ENCODE data around the gene BRIP1.

GRCh38 chr17:61710546-61710945 is 152.8 kb downstream of the BRIP1 start:
- TF ChIP-seq TCF7 (CRISPR knock-in tag; IDR thresholded peaks at IDR 0.05; ENCODE audit: low read depth) = no peak
- no peak for TF ChIP-seq CTCF (IDR thresholded peaks at IDR 0.05)
- no peak for TF ChIP-seq PRDM15 (CRISPR knock-in tag; IDR thresholded peaks at IDR 0.05)
- no peak for TF ChIP-seq USF1 (CRISPR knock-in tag; IDR thresholded peaks at IDR 0.05)
- TF ChIP-seq JUN (CRISPR knock-in tag; IDR thresholded peaks at IDR 0.05) = no peak
- TF ChIP-seq ATF3 (CRISPR knock-in tag; conservative IDR thresholded peaks at IDR 0.05) = no peak
- TF ChIP-seq ESRRA (CRISPR knock-in tag; IDR thresholded peaks at IDR 0.05; ENCODE audit: borderline replicate concordance) = no peak
- no peak for TF ChIP-seq NFE2L1 (CRISPR knock-in tag; IDR thresholded peaks at IDR 0.05)
- no peak for TF ChIP-seq NFYB (CRISPR knock-in tag; conservative IDR thresholded peaks at IDR 0.05; ENCODE audit: low read depth)
- no peak for TF ChIP-seq GRHL2 (CRISPR knock-in tag; IDR thresholded peaks at IDR 0.05; ENCODE audit: insufficient replicate concordance, severe bottlenecking)
